ENCODE results near the gene LILRA6. TPM values are rescaled to one million over a fixed set of nuclear protein-coding genes. Genes with fewer than 3 reads are reported as not detected.
"Not testable (repeated sequence)": the region's sequence is repeated elsewhere in the genome, so short reads cannot be mapped to it uniquely, and the experiment has no call there.

LILRA6 gene
- 26.5 TPM for total RNA-seq
- long read RNA-seq, transcript LILRA6-203 (8 exons, 1,890 nt): major isoform, 14 of 54 reads
- long read RNA-seq, partial matches to known transcripts: 22 of 54 reads
- long read RNA-seq, other reads (novel, unspliced or antisense): 16 of 54 reads

DNA sequence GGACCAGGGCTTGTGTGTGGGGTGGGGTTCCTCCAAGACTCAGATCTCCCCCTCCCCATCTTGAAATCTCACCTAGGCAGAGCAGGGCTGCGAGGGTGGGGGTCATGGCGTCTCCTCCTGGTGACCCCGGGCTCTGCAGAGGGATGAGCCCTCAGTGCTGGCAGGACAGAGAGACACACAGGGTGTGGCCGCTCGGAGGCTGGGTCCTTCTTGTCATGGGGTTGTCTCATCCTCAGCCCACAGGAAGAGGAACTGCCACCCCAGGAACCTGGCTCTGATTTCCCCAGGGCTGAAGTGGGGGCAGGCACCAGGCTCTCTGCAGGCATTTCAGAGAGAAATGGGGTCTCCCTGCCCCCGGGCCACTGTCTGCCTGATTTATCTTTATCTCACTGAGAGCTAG is at the start of gene LILRA6:
Gene LILRA6 (minus strand): TSS at position 145 of the 400 bp plus-strand sequence.
- DNase-seq (ENCODE audit: low spot score): peak; percentile 88

DNA sequence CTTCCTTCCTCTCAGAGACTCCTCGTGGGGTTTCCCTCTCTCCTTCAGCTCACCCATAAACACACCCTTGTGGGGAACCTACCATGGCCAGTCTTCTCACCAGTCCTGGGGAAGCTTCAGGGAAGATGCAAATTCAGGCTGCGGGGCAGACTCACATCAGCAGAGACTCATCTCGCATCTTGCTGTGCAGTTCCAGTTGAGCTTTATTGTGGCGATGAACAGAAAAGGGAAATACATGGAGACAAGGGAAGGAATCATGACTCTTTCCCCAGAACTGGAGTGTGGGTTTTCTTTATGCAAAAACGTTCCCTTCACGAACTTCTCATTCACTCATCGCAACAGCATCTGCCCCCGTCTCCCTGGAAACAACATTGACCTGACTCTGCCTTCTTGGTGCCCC is 46.6 kb upstream of the LILRA6 start:
- peak; percentile 33 for DNase-seq (ENCODE audit: low spot score)

DNA sequence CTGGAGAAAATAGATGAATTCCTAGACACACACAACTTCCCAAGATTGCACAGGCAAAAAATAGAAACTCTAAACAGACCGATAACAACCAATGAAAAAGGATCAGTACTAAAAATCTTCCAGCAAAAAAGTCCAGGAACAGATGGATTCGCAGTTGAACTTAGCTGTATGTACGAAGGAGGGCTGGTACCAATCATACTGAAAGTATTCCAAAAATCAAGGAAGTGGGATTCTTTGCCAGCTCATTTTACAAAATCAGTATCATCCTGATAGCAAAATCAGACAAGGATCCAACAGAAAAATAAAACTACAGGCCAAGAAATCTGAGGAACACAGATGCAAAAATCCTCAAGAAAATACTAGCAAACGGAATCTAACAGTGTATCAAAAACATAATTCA is 44.9 kb upstream of the LILRA6 start:
- no peak for DNase-seq (ENCODE audit: low spot score)

DNA sequence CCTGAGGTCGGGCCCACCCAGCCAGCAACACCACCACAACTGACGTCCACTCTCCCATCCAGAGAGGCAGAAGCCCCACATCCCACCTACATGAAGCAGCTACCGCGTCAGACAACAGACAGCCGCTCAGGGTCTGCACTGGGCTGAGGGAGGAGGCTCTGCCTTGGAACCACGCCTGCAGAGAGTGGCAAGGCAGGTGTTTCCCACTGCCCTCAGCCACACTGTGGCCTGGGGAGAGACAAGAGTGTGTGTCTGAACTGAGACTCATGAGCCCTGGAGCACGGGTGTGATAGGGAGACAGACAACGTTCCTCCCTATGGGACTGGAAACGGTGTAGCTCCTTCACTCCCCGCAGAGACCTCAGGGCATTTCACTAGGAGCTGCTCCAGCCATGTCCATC is 43.7 kb upstream of the LILRA6 start:
- peak; percentile 45 for DNase-seq (ENCODE audit: low spot score)

DNA sequence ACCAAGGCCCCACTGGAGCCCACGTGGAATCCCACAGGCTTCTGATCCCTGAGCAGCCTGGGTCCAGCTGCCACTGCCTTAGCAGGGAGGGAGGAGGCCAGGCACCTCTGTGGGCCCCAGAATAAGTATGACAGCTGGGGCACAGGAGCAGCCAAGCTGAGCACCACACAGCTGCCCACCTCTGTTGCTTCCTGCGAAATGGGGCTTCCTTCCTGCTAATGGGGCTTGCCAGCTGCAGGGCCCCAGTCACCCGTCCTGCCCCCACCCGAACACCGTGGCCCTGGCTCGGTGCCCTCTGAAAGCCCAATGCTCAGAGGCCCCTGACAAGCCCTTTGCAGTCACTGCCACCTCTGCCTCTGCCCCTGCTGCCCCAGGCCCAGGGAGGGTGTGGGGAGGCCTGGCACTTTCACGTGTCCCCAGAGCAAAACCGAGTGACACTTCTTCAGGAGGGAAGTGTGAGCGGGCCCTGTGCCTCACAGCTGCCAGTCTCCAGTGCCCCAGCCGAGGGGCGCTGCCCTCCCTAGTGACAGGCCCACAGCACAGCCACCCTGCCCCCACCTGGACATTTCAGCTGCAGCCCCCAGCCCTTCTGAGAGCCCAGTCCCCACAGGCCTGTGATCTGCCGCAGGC is 43.0 kb upstream of the LILRA6 start:
- DNase-seq (ENCODE audit: low spot score): peak; percentile 77

DNA sequence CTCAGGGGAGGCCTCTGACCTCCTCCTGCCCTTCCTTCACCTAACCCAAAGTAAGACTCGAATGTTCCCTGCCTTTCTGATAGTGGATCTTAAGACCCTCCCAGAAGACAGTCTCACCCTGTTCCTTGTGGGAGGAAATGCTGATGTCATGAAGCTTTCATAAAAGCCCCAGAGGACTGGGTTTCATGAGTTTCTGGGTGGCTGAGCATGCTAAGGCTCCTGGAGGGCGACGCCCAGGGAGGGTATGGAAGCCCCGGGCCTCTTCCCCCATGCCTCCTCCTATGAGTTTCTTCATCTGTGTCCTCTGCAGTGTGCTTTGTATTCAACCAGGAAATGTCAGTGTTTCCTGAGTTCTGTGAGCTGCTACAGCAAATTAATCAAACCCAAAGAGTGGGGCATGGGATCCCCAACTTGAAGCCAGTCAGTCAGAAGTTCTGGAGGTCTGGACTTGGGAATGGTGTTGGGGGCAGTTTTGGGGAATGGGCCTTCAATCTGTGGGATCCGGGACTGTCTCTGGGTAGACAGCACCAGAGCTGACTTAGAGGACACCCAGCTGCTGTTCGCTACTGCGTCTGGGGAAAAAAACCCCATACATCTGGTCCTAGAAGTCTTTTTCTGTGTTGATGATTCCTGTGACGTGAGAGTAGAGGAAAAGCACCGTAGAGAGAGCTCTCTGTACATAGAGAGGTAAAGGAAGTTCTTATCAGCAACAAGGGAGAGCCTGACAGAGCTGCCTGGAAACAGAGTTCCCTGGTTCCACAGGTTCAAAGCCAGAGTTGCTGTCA is 40.3 kb upstream of the LILRA6 start:
- DNase-seq (ENCODE audit: low spot score): peak; percentile 53

DNA sequence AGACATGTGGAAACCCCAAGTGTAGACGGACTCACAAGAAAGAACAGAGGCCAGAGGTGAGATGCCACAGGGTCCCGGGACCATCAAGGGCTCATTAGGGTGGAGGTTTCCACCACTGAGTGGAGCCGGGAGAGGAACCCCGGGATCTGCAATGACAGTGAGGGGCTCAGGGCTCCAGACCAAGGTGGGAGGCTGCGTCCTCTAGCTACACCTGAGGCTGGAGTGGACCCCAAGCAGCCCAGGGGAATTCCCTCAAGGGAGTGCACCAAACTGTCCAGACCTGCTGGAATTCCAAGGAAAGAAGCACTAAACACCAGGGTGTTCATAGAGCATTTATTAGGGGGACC is 39.1 kb upstream of the LILRA6 start:
- DNase-seq (ENCODE audit: low spot score): peak; percentile 41

DNA sequence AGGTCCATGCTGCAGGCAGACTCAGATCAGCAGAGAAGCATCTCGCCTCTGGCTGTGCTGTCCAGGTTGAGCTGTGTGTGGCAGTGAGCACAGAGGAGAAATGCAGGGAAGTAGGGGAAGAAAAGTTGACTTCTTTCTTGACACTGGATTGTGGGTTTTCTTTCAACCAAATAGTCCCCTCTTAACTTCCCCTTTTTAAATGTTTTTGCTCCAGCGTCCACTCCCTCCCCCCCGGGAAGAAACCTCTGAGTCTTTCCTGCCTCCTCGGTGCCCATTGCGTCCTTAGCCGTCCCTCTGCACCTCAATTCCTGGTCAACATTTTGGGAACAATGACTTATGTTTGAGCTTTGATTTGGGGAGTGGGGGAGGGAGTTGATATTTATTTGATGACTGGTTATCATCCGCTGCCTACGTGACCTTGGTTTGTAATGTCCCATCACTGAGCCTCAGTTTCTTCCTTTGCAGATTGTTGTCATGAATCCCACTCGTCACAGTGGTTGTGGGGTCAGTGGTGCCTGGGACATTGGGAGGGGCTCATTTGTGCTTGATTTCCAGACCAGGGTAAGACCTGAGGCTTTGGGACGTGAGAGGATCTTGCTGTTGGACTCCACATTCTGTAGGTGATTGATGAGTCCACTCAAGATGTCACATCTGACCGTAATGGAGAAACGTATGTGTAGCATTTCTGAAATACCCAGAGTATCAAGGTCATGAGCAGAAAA is 38.6 kb upstream of the LILRA6 start, which contains the start of gene LILRB2:
Gene LILRB2 (minus strand): TSS at position 104 of the 722 bp plus-strand sequence. CDS start 614 bp downstream, outside the sequence.
- DNase-seq (ENCODE audit: low spot score): no peak

DNA sequence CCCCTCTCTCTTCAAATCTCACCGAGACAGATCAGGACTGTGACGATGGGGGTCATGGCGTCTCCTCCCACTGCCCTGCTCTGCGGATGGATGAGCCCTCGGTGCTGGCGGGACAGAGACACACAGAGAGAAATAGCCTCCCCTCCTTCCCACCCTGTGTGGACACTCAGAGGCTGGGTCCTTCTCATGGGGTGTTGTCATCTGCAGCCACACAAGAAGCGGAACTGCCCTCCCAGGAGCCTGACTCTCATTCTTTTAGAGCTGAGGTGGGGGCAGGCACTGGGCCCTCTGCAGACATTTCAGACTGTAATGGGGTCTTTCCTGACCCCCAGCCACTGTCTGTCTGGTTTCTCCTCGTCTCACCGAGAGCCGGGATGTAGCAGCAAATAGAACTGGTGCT is 37.9 kb upstream of the LILRA6 start:
- peak; percentile 87 for DNase-seq (ENCODE audit: low spot score)

DNA sequence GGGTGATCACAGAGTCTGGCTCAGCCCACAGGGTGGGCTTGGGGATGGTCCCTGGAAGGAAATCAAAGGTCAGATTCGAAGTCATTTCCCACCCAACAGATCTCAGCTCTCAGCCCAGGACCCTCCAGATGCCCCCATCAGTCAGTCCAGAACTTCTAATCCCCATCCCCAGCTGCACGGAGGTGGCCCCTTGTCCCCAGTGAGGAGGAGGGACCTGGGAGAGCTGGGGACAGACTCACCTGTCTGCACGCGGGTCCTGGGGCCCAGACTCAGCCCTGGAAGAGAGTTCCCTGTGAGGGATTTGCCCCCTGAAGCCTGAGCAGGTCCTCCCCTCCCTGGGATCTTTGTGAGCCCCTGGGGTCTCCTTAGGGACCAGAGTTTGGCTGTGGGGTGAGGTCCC is 37.4 kb upstream of the LILRA6 start:
- DNase-seq (ENCODE audit: low spot score): not testable (repeated sequence)

DNA sequence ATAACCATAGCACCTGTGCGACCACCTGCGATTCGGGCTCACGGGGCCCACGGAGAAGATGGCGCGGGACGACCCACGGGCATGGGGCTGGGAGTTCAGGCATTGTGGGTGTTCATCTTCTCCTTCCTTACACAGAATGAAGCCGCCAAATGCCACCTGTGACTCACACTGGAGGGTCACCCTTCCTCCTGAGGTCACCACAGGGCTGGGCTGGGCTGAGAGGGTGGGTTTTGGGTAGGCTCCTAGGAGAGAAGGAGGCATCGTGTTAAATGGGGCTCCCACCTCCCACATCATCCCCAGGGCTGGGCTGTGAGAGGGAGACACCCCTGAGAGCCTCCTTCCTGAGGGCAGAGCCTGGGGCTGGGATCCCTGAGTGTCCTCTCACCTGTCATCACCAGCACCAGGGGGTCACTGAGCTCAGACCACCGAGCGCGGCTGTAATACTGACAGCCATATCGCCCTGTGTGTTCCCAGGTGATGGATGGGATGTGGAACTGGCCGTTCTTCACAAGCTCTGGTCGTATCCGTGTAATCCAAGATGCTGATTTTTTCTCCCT is 36.9 kb upstream of the LILRA6 start:
- peak; percentile 65 for DNase-seq (ENCODE audit: low spot score)

DNA sequence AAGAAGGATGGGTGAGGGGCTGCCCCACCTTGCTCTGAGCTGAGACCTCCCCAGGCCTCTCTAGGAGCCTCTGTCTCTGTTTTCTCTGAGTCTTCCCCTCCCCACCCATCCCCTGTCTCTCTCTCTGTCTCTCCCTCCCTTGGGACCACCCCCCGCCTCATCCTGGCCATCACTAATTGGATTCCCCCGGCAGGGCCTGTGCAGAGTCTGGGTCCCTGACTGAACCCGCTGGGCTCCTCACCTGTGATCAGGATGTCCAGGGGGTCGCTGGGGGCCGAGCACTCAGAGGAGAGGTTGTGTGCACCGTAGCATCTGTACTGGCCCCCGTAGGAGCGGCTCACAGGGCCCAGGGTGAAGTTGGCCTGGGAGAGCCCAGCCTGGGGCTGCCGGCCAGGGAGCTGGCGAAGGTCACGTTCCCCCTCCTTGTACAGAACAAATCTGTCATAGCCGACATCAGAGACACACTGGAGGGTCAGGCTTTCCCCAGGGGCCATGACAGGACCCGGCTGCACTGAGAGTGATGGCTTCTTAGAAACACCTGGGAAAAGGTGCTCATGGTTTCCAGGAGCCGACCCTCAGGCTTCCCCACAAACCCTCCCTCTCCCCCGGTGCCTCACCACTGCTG is 36.1 kb upstream of the LILRA6 start:
- DNase-seq (ENCODE audit: low spot score): peak; percentile 53

DNA sequence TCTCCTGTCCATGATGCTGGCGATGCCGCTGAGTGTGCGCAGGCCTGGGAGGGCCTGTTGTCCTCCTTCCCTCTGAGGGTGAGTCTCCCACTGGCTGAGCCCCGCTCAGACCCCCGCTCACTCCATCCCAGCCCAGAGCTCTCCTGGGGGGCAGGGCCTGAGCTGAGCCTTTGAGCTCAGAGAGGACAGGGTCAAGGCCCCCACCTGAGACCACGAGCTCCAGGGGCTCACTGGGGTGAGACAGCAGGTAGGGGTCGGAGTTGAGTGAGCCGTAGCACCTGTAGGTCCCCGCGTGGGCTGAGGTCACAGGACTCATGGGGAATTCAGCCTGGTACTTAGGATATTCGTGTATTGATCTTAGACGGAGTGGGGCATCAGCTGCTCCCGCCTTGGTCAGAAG is 35.5 kb upstream of the LILRA6 start:
- peak; percentile 68 for DNase-seq (ENCODE audit: low spot score)

DNA sequence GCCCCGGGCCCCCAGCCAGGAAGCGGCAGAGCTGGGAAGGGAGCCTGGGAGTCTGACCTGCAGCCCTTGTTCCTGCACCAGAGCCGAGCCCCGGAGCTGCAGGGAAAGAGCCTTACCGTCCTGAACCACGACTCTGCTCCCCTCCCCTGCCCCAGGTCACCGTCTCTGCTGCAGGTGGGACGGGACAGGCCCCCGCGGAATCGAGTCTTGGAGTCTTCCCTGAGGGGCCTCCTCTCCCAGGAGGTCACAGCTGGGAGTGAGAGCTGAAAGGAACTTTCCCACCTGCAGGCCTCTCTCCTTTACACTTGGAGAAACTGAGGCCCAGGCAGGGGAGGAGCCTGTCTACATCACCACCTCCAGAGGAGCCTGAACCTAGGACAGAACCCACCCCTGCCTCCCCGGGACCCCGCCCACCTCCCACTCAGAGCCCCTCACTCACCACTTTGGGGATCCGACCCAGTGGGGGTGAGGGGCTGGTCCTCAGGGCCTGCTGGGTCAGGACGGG is 34.6 kb upstream of the LILRA6 start:
- peak; percentile 53 for DNase-seq (ENCODE audit: low spot score)

DNA sequence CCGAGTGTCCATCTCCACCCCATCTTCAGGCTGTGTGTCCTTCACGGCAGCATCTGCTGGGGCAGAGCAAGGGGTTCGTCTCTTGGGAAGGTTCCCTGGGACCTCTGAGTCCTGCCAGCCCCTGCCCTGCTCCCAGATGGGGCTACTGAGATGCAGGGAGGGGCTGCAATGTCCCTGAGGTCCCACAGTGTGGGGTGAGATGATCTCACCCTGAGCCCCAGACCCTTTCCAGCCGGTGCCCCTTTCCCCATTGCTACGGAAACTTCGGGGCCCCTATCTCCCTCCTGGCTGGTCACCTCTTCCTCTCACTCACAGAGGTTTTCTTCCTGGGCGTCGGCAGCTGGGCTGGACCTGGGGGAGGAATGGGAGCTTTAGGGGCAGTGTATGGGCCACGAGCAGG is 33.4 kb upstream of the LILRA6 start:
- DNase-seq (ENCODE audit: low spot score): peak; percentile 37

DNA sequence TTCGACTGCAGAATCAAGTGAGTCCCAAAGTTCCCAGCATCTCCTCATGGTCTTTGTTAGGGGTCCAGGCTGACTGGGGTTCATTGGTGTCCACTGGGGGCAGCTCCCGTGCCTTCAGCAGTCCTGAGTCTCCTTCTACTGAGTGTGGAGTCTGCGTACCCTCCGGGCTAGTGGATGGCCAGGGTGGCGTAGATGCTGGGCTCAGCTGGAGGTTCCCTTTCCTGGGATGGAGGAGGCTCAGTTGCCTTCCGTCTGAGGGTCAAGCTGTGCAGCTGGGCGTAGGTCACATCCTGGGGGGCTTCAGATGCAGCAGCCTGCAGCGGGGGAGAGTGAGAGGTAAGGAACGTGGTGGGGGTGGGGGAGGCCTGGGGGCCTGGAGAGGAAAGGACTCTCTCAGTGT is 31.9 kb upstream of the LILRA6 start:
- DNase-seq (ENCODE audit: low spot score): peak; percentile 53

DNA sequence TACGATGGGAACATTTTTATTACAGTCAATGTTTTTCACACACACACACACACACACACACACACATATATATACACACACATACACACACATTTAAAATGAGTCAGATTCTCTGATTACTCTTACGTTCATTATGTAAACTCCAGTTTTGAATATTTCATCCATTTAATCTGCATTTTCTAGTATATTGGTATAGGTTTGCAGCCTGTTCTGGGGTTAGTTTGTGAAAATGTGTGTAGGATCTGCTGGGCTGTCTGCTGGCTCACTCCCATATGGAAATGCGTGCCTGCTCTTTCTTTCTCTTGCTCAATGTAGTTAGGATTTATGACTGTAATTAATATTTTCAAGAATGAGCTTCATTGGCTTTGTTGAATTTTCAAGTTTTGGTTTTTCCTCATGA is 31.2 kb upstream of the LILRA6 start:
- DNase-seq (ENCODE audit: low spot score): no peak

DNA sequence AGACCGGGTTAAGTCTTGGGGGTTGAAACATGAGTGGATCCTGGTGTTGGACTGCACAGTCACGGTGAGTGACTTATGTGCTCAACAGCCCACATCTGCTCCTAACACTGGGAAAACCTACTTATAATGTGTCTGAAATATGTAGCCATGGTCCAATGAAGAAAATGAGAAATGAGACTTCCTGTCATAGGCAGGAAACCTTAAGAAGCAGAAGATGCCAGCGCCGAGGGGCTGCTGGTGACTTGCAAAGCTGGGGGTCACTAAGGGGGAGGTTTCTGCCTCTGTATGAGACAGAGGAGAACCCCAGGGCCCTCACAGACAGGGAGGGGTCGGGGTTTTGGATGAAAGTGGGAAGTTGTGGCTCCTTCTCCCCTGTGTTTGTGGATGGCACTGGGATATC is 29.6 kb upstream of the LILRA6 start:
- peak; percentile 39 for DNase-seq (ENCODE audit: low spot score)

DNA sequence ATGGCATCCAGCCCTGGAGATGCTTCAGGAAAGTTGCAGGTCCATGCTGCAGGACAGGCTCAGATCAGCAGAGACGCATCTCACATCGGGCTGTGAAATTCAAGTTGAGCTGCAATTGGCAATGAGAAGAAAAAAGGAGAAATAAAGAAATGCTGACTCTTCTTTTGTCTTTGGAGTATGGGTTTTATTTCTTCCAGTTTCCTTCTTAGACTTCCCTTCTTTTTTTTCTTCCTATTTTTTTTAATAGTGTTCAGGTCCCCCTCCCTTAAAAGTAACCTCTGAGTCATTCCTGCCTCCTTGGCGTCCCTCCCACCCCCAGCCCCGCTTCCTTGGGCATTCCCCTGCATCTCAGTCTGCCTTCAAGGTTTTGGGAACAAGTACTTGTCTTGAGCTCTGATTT is 29.0 kb upstream of the LILRA6 start:
- peak; percentile 39 for DNase-seq (ENCODE audit: low spot score)

DNA sequence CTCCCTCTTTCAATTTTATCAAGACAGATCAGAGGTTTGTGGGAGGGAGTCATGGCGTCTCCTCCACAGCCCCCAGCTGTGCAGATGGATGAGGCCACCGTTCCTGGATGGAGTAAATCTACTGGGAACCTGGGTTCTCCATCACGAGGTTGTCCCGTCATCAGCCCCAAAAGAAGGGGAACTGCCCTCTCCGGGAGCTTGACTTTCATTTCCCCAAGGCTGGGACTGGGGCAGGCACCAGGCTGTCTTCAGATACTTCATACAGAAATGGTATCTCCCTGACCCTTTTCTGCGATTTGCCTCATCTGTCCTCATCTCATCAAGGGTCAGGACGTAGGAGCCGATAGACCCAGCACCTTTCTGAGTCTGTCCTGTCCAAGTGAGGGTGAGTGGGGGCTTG is 28.5 kb upstream of the LILRA6 start:
- peak; percentile 76 for DNase-seq (ENCODE audit: low spot score)

DNA sequence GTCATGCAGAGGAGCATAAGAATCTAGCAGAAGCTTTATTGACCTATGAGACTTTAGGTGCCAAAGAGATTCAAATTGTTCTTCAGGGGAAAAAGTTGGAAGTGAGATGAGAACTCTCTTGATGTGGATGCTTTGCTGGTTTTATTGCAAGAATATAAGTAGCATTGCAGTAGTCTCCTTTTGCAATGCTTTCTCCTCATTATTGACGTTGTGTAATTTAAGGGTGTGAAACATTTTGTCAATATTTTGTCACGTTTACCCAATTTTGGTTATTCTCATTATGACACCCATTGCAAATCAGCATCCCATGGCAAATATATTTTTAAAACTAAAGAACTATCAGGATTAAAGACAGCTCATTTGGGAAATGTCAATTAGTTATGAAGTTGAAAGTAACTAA is 26.3 kb upstream of the LILRA6 start:
- no peak for DNase-seq (ENCODE audit: low spot score)

Measured in mesenteric fat pad (tissue), 1 donor.